Measurements from ENCODE around the gene PLA2G10.
"Not testable (repeated sequence)": the region's sequence is repeated elsewhere in the genome, so short reads cannot be mapped to it uniquely, and the experiment has no call there.

The PLA2G10 gene

GRCh38 chr16:14702672-14703071, 8.6 kb upstream of the PLA2G10 start:
- POLR2A ChIA-PET; DNase-seq; CTCF ChIA-PET; H3K4me1 ChIP-seq (ENCODE audit: control extremely low read depth in 1 of 4, control insufficient read depth in 4 of 4, insufficient read depth in 4 of 4, low read length in 3 of 4); H3K36me3 ChIP-seq (ENCODE audit: control insufficient read depth in 4 of 4, insufficient read depth in 4 of 4, low read length in 3 of 4); H3K4me3 ChIP-seq (ENCODE audit: control insufficient read depth in 1 of 7, extremely low read depth in 1 of 7, insufficient read depth in 4 of 7, low read depth in 2 of 7, low read length in 6 of 7); H3K9me3 ChIP-seq (ENCODE audit: control extremely low read depth in 1 of 5, control insufficient read depth in 4 of 5, insufficient read depth in 2 of 5, low read depth in 1 of 5, low read length in 4 of 5); H3K27ac ChIP-seq (ENCODE audit: insufficient read depth in 1 of 2, low read depth in 1 of 2, low read length in 2 of 2, poor library complexity in 1 of 2, severe bottlenecking in 2 of 2); H3K27me3 ChIP-seq (replicated peaks in 2 of 5; ENCODE audit: control insufficient read depth in 4 of 5, insufficient read depth in 5 of 5, low read length in 4 of 5): not testable (repeated sequence)
- no CpG with 5 or more reads among the region's 11 CpGs for WGBS (ENCODE audit: insufficient coverage)

GRCh38 chr16:14701859-14702258, 7.8 kb upstream of the PLA2G10 start:
- CTCF ChIA-PET; H3K27me3 ChIP-seq (replicated peaks in 2 of 5; ENCODE audit: control insufficient read depth in 4 of 5, insufficient read depth in 5 of 5, low read length in 4 of 5); H3K4me3 ChIP-seq (ENCODE audit: control insufficient read depth in 1 of 7, extremely low read depth in 1 of 7, insufficient read depth in 4 of 7, low read depth in 2 of 7, low read length in 6 of 7); H3K4me1 ChIP-seq (ENCODE audit: control extremely low read depth in 1 of 4, control insufficient read depth in 4 of 4, insufficient read depth in 4 of 4, low read length in 3 of 4); H3K9me3 ChIP-seq (ENCODE audit: control extremely low read depth in 1 of 5, control insufficient read depth in 4 of 5, insufficient read depth in 2 of 5, low read depth in 1 of 5, low read length in 4 of 5); H3K36me3 ChIP-seq (ENCODE audit: control insufficient read depth in 4 of 4, insufficient read depth in 4 of 4, low read length in 3 of 4); H3K27ac ChIP-seq (ENCODE audit: insufficient read depth in 1 of 2, low read depth in 1 of 2, low read length in 2 of 2, poor library complexity in 1 of 2, severe bottlenecking in 2 of 2); DNase-seq; POLR2A ChIA-PET: not testable (repeated sequence)
- WGBS (ENCODE audit: insufficient coverage) = no CpG with 5 or more reads among the region's 7 CpGs

GRCh38 chr16:14685870-14686793, 8.0 kb downstream of the PLA2G10 start:
- CTCF ChIA-PET; H3K9me3 ChIP-seq (ENCODE audit: control extremely low read depth in 1 of 5, control insufficient read depth in 4 of 5, insufficient read depth in 2 of 5, low read depth in 1 of 5, low read length in 4 of 5); H3K4me1 ChIP-seq (ENCODE audit: control extremely low read depth in 1 of 4, control insufficient read depth in 4 of 4, insufficient read depth in 4 of 4, low read length in 3 of 4); H3K4me3 ChIP-seq (ENCODE audit: control insufficient read depth in 1 of 7, extremely low read depth in 1 of 7, insufficient read depth in 4 of 7, low read depth in 2 of 7, low read length in 6 of 7); POLR2A ChIA-PET; H3K27me3 ChIP-seq (replicated peaks in 2 of 5; ENCODE audit: control insufficient read depth in 4 of 5, insufficient read depth in 5 of 5, low read length in 4 of 5); H3K36me3 ChIP-seq (ENCODE audit: control insufficient read depth in 4 of 4, insufficient read depth in 4 of 4, low read length in 3 of 4); H3K27ac ChIP-seq (ENCODE audit: insufficient read depth in 1 of 2, low read depth in 1 of 2, low read length in 2 of 2, poor library complexity in 1 of 2, severe bottlenecking in 2 of 2): not testable (repeated sequence)
- 100% methylated on average over 5 of the region's 15 CpGs for WGBS (ENCODE audit: insufficient coverage)
- peak in 2 of 3 donors; percentile 15 to 44 for DNase-seq

- no peaks in the 10 kb centered on the region for H3K4me1 ChIP-seq (ENCODE audit: control extremely low read depth in 1 of 4, control insufficient read depth in 4 of 4, insufficient read depth in 4 of 4, low read length in 3 of 4)
- no peak overlapping the region for H3K4me3 ChIP-seq (ENCODE audit: control insufficient read depth in 1 of 7, extremely low read depth in 1 of 7, insufficient read depth in 4 of 7, low read depth in 2 of 7, low read length in 6 of 7)
- WGBS (ENCODE audit: insufficient coverage) = 98% methylated on average over 8 of the region's 8 CpGs
- H3K9me3 ChIP-seq (ENCODE audit: control extremely low read depth in 1 of 5, control insufficient read depth in 4 of 5, insufficient read depth in 2 of 5, low read depth in 1 of 5, low read length in 4 of 5) = no peaks in the 10 kb centered on the region
- ChIA-PET CTCF (no interaction called here), POLR2A (no interaction called here)
- peaks cover 0 to 2% (median 0%) of the 10 kb centered on the region in 5 experiments for H3K27me3 ChIP-seq (replicated peaks in 2 of 5; ENCODE audit: control insufficient read depth in 4 of 5, insufficient read depth in 5 of 5, low read length in 4 of 5)
- H3K27ac ChIP-seq (ENCODE audit: insufficient read depth in 1 of 2, low read depth in 1 of 2, low read length in 2 of 2, poor library complexity in 1 of 2, severe bottlenecking in 2 of 2) = no peak overlapping the region
- H3K36me3 ChIP-seq (ENCODE audit: control insufficient read depth in 4 of 4, insufficient read depth in 4 of 4, low read length in 3 of 4) = no peaks in the 10 kb centered on the region
- DNase-seq = no peak
These were observed 12.0 kb downstream of the PLA2G10 start for GRCh38 chr16:14682121-14682520.

- Histone ChIP-seq H3K27ac (ENCODE audit: insufficient read depth in 1 of 2, low read depth in 1 of 2, low read length in 2 of 2, poor library complexity in 1 of 2, severe bottlenecking in 2 of 2) (no peak overlapping the region), H3K4me1 (ENCODE audit: control extremely low read depth in 1 of 4, control insufficient read depth in 4 of 4, insufficient read depth in 4 of 4, low read length in 3 of 4) (no peaks in the 10 kb centered on the region), H3K9me3 (ENCODE audit: control extremely low read depth in 1 of 5, control insufficient read depth in 4 of 5, insufficient read depth in 2 of 5, low read depth in 1 of 5, low read length in 4 of 5) (no peaks in the 10 kb centered on the region), H3K27me3 (replicated peaks in 2 of 5; ENCODE audit: control insufficient read depth in 4 of 5, insufficient read depth in 5 of 5, low read length in 4 of 5) (peaks cover 0 to 2% (median 0%) of the 10 kb centered on the region in 5 experiments), H3K36me3 (ENCODE audit: control insufficient read depth in 4 of 4, insufficient read depth in 4 of 4, low read length in 3 of 4) (no peaks in the 10 kb centered on the region), H3K4me3 (ENCODE audit: control insufficient read depth in 1 of 7, extremely low read depth in 1 of 7, insufficient read depth in 4 of 7, low read depth in 2 of 7, low read length in 6 of 7) (no peak overlapping the region)
- ChIA-PET CTCF (no interaction called here), POLR2A (no interaction called here)
- WGBS (ENCODE audit: insufficient coverage) = 86% methylated on average over 1 of the region's 4 CpGs
- no peak for DNase-seq
These were observed 13.0 kb downstream of the PLA2G10 start for GRCh38 chr16:14681115-14681514.

GRCh38 chr16:14680396-14680795, 13.7 kb downstream of the PLA2G10 start:
- H3K36me3 ChIP-seq (ENCODE audit: control insufficient read depth in 4 of 4, insufficient read depth in 4 of 4, low read length in 3 of 4); H3K4me1 ChIP-seq (ENCODE audit: control extremely low read depth in 1 of 4, control insufficient read depth in 4 of 4, insufficient read depth in 4 of 4, low read length in 3 of 4); CTCF ChIA-PET; DNase-seq; H3K4me3 ChIP-seq (ENCODE audit: control insufficient read depth in 1 of 7, extremely low read depth in 1 of 7, insufficient read depth in 4 of 7, low read depth in 2 of 7, low read length in 6 of 7); H3K27ac ChIP-seq (ENCODE audit: insufficient read depth in 1 of 2, low read depth in 1 of 2, low read length in 2 of 2, poor library complexity in 1 of 2, severe bottlenecking in 2 of 2); H3K9me3 ChIP-seq (ENCODE audit: control extremely low read depth in 1 of 5, control insufficient read depth in 4 of 5, insufficient read depth in 2 of 5, low read depth in 1 of 5, low read length in 4 of 5); POLR2A ChIA-PET; H3K27me3 ChIP-seq (replicated peaks in 2 of 5; ENCODE audit: control insufficient read depth in 4 of 5, insufficient read depth in 5 of 5, low read length in 4 of 5): not testable (repeated sequence)
- 100% methylated on average over 5 of the region's 7 CpGs for WGBS (ENCODE audit: insufficient coverage)

GRCh38 chr16:14678748-14679497, 15.2 kb downstream of the PLA2G10 start:
- Histone ChIP-seq H3K4me1 (ENCODE audit: control extremely low read depth in 1 of 4, control insufficient read depth in 4 of 4, insufficient read depth in 4 of 4, low read length in 3 of 4) (no peaks in the 10 kb centered on the region), H3K9me3 (ENCODE audit: control extremely low read depth in 1 of 5, control insufficient read depth in 4 of 5, insufficient read depth in 2 of 5, low read depth in 1 of 5, low read length in 4 of 5) (no peaks in the 10 kb centered on the region), H3K36me3 (ENCODE audit: control insufficient read depth in 4 of 4, insufficient read depth in 4 of 4, low read length in 3 of 4) (no peaks in the 10 kb centered on the region), H3K4me3 (ENCODE audit: control insufficient read depth in 1 of 7, extremely low read depth in 1 of 7, insufficient read depth in 4 of 7, low read depth in 2 of 7, low read length in 6 of 7) (no peak overlapping the region), H3K27me3 (replicated peaks in 2 of 5; ENCODE audit: control insufficient read depth in 4 of 5, insufficient read depth in 5 of 5, low read length in 4 of 5) (peaks cover 0 to 2% (median 0%) of the 10 kb centered on the region in 5 experiments), H3K27ac (ENCODE audit: insufficient read depth in 1 of 2, low read depth in 1 of 2, low read length in 2 of 2, poor library complexity in 1 of 2, severe bottlenecking in 2 of 2) (no peak overlapping the region)
- 93% methylated on average over 5 of the region's 11 CpGs for WGBS (ENCODE audit: insufficient coverage)
- CTCF ChIA-PET = no interaction called here
- POLR2A ChIA-PET = no interaction called here
- DNase-seq = no peak
